Measurements from ENCODE around the gene ABITRAM.

DNA sequence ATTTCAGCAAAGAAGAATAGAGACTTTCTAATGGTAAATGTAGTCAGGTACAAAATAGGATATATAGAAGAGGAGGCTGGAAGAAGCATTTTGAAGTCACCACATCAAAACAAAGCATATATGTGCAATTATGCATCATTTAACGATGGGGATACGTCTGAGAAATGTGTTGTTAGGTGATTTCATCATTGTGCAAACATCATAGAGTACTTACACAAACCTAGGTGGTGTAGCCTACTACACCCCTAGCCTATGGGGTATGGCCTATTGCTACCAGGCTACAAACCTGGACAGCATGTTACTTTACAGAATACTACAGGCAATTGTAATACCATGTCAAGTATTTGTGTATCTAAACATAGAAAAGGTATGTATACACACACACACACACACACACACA is 28.7 kb upstream of the ABITRAM start:
- TF ChIP-seq, protein P1, sequence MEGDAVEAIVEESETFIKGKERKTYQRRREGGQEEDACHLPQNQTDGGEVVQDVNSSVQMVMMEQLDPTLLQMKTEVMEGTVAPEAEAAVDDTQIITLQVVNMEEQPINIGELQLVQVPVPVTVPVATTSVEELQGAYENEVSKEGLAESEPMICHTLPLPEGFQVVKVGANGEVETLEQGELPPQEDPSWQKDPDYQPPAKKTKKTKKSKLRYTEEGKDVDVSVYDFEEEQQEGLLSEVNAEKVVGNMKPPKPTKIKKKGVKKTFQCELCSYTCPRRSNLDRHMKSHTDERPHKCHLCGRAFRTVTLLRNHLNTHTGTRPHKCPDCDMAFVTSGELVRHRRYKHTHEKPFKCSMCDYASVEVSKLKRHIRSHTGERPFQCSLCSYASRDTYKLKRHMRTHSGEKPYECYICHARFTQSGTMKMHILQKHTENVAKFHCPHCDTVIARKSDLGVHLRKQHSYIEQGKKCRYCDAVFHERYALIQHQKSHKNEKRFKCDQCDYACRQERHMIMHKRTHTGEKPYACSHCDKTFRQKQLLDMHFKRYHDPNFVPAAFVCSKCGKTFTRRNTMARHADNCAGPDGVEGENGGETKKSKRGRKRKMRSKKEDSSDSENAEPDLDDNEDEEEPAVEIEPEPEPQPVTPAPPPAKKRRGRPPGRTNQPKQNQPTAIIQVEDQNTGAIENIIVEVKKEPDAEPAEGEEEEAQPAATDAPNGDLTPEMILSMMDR (IDR thresholded peaks at IDR 0.05), result no peak
- TF ChIP-seq POLR2A (IDR thresholded peaks at IDR 0.05), result no peak
- TF ChIP-seq EP300 (IDR thresholded peaks at IDR 0.05), result no peak
- TF ChIP-seq POLR2AphosphoS5 (IDR thresholded peaks at IDR 0.05), result no peak
